Lower leg skin (tissue), 4 donors: Measurements from ENCODE around the gene ROBO1. TPM values are rescaled to one million over a fixed set of nuclear protein-coding genes. Genes with fewer than 3 reads are reported as not detected.

Experiments
- DNase-seq, 2 donors: peaks; one replicate each; pipeline ENCODE4 v3.0.0-alpha.2; 2019; ENCODE audit warnings: low spot score in 2 of 2
- H3K4me3 ChIP-seq: fragments of 200-600 bp; sonication (generic); 2 replicates; pipeline ENCODE4 v1.5.1; 2017; ENCODE audit warnings: mild to moderate bottlenecking, low read depth; ENCODE audit not compliant: poor library complexity, severe bottlenecking
- POLR2A ChIP-seq, 2 donors: fragments of 450-650 bp; IDR thresholded peaks; one replicate each; pipeline ENCODE4 v1.6.1; 2016 to 2017; ENCODE audit warnings: antibody characterized with exemption in 2 of 2, mild to moderate bottlenecking in 1 of 2, moderate library complexity in 1 of 2
- WGBS, 2 donors: methylation state at CpG; one replicate each; pipeline ENCODE4 v1.1.5; 2018; 5-methylcytosine and 5-hydroxymethylcytosine counted together
- intact Hi-C: fragments of 100-400 bp; cut with DNase I; formaldehyde crosslinking; loops from one replicate; pipeline ENCODE4 v1.15.0; 2023; ENCODE audit warnings: low total_unique reads
- total RNA-seq, 4 donors: library from RNA; depleted of rRNA; stranded (reverse); fragments of >200 nt; gene quantifications; one replicate each; pipeline ENCODE4 v1.1.0, GENCODE V29; 2016
- TF ChIP-seq, protein P1 (sequence below), 3 donors: fragments of 450-650 bp; IDR thresholded peaks; one replicate each; pipeline ENCODE4 v1.5.1; 2016; ENCODE audit warnings: antibody characterized with exemption in 3 of 3, mild to moderate bottlenecking in 3 of 3, moderate library complexity in 2 of 3

ROBO1 gene
- total RNA-seq, 4 donors from 2014 or later, result 26.3 to 60.0 (median 51.0) TPM

DNA sequence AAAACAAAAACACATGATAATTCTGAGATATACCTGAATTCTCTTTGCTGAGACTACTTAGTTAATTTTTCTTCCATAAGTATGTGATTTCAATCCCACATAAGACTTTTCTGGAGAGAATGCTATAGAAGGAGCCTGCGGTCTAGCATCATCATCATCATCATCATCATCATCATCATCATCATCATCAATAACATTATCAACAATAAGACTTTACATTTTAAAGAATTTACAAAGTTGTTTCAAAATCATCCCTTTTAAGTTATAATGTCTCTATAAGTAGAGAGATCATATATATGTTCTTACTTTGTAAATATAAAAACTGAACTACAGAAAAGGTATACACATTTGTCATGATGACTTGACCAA is 965.3 kb downstream of the ROBO1 start:
- no peak for DNase-seq
- no peak overlapping the region for H3K4me3 ChIP-seq
- intact Hi-C loops, result no loop called here
- 96 to 100% methylated on average over 1 of the region's 1 CpG for WGBS, 2 donors
- TF ChIP-seq POLR2A (IDR thresholded peaks at IDR 0.05), result no peak
- TF ChIP-seq, protein P1, sequence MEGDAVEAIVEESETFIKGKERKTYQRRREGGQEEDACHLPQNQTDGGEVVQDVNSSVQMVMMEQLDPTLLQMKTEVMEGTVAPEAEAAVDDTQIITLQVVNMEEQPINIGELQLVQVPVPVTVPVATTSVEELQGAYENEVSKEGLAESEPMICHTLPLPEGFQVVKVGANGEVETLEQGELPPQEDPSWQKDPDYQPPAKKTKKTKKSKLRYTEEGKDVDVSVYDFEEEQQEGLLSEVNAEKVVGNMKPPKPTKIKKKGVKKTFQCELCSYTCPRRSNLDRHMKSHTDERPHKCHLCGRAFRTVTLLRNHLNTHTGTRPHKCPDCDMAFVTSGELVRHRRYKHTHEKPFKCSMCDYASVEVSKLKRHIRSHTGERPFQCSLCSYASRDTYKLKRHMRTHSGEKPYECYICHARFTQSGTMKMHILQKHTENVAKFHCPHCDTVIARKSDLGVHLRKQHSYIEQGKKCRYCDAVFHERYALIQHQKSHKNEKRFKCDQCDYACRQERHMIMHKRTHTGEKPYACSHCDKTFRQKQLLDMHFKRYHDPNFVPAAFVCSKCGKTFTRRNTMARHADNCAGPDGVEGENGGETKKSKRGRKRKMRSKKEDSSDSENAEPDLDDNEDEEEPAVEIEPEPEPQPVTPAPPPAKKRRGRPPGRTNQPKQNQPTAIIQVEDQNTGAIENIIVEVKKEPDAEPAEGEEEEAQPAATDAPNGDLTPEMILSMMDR (IDR thresholded peaks at IDR 0.05), result no peak

DNA sequence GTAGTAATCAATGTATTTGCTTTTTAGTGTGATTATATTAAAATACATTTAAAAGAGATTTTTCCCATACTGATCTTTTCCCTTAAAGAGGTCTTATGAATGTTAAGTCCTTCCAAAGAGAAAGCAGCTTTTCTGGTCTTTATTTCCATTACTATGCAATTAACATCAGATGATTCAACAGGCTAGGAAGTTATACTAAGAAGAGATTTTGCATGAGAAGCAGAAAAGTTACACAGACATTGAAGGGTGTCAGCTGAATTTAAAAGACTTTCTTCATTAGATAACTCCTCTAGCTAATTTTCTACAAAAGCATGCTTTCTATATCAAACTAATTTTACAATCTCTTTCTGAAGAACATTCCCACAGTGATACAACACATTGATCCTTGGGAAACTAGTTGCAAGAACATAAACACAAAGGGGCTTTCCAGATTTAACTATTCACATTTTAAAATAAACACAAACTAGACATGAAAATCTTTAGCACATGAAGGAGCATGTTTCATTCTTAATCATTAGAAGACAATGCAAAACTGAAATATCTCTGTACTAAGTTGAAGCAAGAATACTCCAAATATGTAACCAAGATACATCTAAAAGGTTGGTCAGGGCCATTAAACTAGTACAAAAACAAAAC is 965.8 kb downstream of the ROBO1 start:
- TF ChIP-seq, protein P1 (IDR thresholded peaks at IDR 0.05), result no peak
- TF ChIP-seq POLR2A (IDR thresholded peaks at IDR 0.05), result no peak
- no peak overlapping the region for H3K4me3 ChIP-seq
- intact Hi-C loops, result no loop called here
- no peak for DNase-seq

DNA sequence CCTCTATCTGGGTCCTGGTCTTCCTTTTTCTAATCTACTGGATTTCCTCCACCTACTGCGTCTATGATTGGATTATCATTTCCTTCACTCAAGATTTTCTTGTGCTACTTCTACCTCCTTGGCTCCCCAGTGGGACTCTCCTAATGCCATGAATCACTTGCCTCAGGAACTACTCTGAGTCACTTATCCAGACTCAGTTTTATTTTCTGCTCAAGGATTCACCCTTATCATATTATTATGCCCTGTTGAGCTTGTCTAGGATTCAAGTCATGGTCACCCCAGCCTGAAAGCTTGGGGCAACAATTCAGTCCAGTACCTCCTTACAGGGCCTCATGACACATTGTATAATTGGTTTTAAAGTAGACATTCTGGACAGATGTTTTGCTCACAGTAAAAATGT is 968.1 kb downstream of the ROBO1 start:
- TF ChIP-seq, protein P1 (IDR thresholded peaks at IDR 0.05), result no peak
- no peak for TF ChIP-seq POLR2A (IDR thresholded peaks at IDR 0.05)
- 78 to 100% methylated on average over 1 of the region's 1 CpG for WGBS, 2 donors
- H3K4me3 ChIP-seq, result no peak overlapping the region
- no peak for DNase-seq
- intact Hi-C loops, result no loop called here

DNA sequence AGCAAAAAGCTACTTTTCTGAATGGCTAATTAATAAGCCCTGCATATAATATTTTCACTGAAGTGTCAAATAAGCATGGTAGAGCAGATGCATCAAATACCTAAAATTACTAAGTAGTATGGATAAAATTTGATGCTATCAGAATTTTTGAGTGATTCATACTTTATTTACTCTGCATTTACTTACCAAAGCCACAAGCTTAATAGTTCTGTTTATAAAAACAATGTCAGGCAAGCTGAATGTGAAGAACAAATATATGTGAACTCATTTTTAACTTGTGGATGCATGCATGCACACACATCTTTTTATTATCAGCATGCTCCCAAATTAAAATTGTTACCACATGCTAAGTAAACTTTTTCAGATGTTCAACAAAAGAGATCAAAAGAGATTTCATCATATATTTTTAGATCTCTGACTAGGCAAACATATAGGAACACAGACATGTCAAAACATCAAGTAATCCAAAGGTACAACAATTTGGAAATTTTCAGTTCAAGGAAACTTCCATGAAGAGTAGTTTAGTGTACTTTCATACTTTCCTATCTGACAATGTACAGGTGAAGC is 969.4 kb downstream of the ROBO1 start:
- intact Hi-C loops, result no loop called here
- no peak for TF ChIP-seq POLR2A (IDR thresholded peaks at IDR 0.05)
- TF ChIP-seq, protein P1 (IDR thresholded peaks at IDR 0.05), result no peak
- H3K4me3 ChIP-seq, result no peak overlapping the region
- no peak for DNase-seq

DNA sequence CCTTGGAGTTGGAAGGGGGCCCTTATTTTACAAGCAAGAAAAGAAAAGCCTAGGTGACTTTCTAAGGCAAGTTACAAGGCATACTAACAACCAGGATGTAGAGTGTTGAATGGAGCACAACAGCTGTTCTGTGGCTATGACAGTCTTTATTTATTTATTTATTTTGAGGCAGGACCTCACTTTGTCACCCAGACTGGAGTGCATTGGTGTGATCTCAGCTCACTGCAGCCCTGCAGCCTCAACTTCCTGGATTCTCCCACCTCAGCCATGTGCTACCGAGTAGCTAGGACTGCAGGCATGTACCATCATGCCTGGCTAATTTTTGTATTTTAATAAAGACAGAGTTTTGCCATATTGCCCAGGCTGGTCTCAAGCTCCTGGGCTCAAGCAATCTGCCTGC is 973.4 kb downstream of the ROBO1 start:
- intact Hi-C loops, result no loop called here
- TF ChIP-seq, protein P1 (IDR thresholded peaks at IDR 0.05), result no peak
- no peak for TF ChIP-seq POLR2A (IDR thresholded peaks at IDR 0.05)
- no peak for DNase-seq
- 56 to 65% methylated on average over 1 of the region's 1 CpG for WGBS, 2 donors
- no peak overlapping the region for H3K4me3 ChIP-seq

DNA sequence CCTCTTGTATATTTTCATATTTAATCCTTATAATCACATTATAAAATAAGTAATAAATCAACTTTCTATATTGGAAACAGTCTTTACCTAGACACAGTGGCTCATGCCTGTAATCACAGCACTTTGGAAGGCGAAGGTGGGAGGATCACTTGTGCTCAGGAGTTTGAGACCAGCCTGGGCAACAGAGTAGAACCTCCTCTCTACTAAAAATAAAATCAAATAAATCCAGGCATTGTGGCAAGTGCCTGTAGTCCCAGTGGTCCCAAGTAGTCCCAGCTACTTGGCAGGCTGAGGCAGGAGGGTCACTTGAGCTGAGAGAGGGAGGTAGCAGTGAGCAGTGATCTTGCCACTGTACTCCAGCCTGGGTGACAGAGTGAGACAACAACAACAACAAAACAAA is 975.1 kb downstream of the ROBO1 start:
- H3K4me3 ChIP-seq, result no peak overlapping the region
- intact Hi-C loops, result no loop called here
- TF ChIP-seq, protein P1 (IDR thresholded peaks at IDR 0.05), result no peak
- no peak for TF ChIP-seq POLR2A (IDR thresholded peaks at IDR 0.05)
- WGBS, 2 donors, result 78 to 95% methylated on average over 1 of the region's 1 CpG
- DNase-seq, result no peak
